HepG2 (cell line): ENCODE results near the gene NTMT1. TPM values are rescaled to one million over a fixed set of nuclear protein-coding genes. Genes with fewer than 3 reads are reported as not detected.

Experiments used
- CEBPG ChIP-seq: IDR thresholded peaks from 2 replicates; pipeline ENCODE4 v1.6.1; 2016
- GATA4 ChIP-seq: sonication (generic); IDR thresholded peaks from 2 replicates; pipeline ENCODE4 v1.6.1; 2016; ENCODE audit warnings: antibody characterized with exemption, low read depth, borderline replicate concordance
- NCOR1 ChIP-seq: fragments of 200-600 bp; sonication (generic); IDR thresholded peaks from 2 replicates; pipeline ENCODE4 v1.7.0; 2017; ENCODE audit warnings: antibody characterized with exemption, low read length, borderline replicate concordance
- RFXAP ChIP-seq: sonication (generic); formaldehyde crosslinking; IDR thresholded peaks from 2 replicates; pipeline ENCODE4 v1.4.0; 2020; ENCODE audit warnings: missing genetic modification reagents, borderline replicate concordance
- SATB2 ChIP-seq: sonication (generic); formaldehyde crosslinking; IDR thresholded peaks from 2 replicates; pipeline ENCODE4 v1.5.0; 2020; ENCODE audit warnings: missing genetic modification reagents
- YEATS4 ChIP-seq: sonication (generic); formaldehyde crosslinking; IDR thresholded peaks from 2 replicates; pipeline ENCODE4 v1.4.0; 2020; ENCODE audit warnings: missing genetic modification reagents, borderline replicate concordance
- ZNF207 ChIP-seq: fragments of 450-650 bp; IDR thresholded peaks from 2 replicates; pipeline ENCODE4 v1.6.1; 2016; ENCODE audit warnings: antibody characterized with exemption, borderline replicate concordance
- ZNF607 ChIP-seq: sonication (generic); formaldehyde crosslinking; IDR thresholded peaks from 2 replicates; pipeline ENCODE4 v1.5.1; 2020; ENCODE audit warnings: missing genetic modification reagents, mild to moderate bottlenecking, borderline replicate concordance
- ZSCAN25 ChIP-seq: sonication (generic); formaldehyde crosslinking; IDR thresholded peaks from 2 replicates; pipeline ENCODE4 v1.8.0; 2022; ENCODE audit warnings: mild to moderate bottlenecking, missing genetic modification reagents
- polyA plus RNA-seq, 8 experiments: library from polyadenylated mRNA; depleted of rRNA in 3 of 8; stranded (reverse) in 7 of 8; unstranded in 1 of 8; fragments of >200 nt; fragmentation: Illumina TruSeq in 4 of 8; extraction: Trizol in 4 of 8; gene quantifications; 2 replicates each; pipeline versions ENCODE4 v1.2.1 to v1.2.3, GENCODE V29; 2011 to 2016; ENCODE audit warnings: low read depth in 4 of 8, missing spikeins in 1 of 8, mixed read lengths in 1 of 8; ENCODE audit not compliant: insufficient read depth in 1 of 8
- total RNA-seq, 5 experiments: library from RNA; depleted of rRNA; stranded (reverse); fragments of >200 nt; fragmentation: Illumina TruSeq; extraction: Trizol; gene quantifications; 2 replicates each; pipeline ENCODE4 v1.2.3, GENCODE V29; 2016; ENCODE audit warnings: low read depth in 1 of 5
- TF ChIP-seq, protein P1 (sequence below), 2 experiments: sonication (generic) in 1 of 2; formaldehyde crosslinking in 1 of 2; IDR thresholded peaks; 2 replicates each; pipeline versions ENCODE4 v1.6.1 to v1.9.0; 2014 to 2022; ENCODE audit warnings: antibody characterized with exemption in 1 of 2, borderline replicate concordance in 1 of 2, inconsistent platforms in 1 of 2, low read depth in 1 of 2, missing genetic modification reagents in 1 of 2
- TF ChIP-seq, protein P2 (sequence below), 2 experiments: IDR thresholded peaks; 2 replicates each; pipeline ENCODE4 v1.6.1; 2011 to 2012; ENCODE audit warnings: low read length in 2 of 2, borderline replicate concordance in 1 of 2, low read depth in 1 of 2, mild to moderate bottlenecking in 1 of 2, moderate library complexity in 1 of 2
- TF ChIP-seq, protein P3 (sequence below): sonication (generic); formaldehyde crosslinking; IDR thresholded peaks from 2 replicates; pipeline ENCODE4; 2020; ENCODE audit warnings: missing genetic modification reagents, mild to moderate bottlenecking, borderline replicate concordance
- TF ChIP-seq, protein P4 (sequence below): sonication (generic); formaldehyde crosslinking; IDR thresholded peaks from 2 replicates; pipeline ENCODE4 v1.5.1; 2020; ENCODE audit warnings: mild to moderate bottlenecking, moderate library complexity, missing genetic modification reagents

NTMT1 gene
- total and polyA plus RNA-seq, 2 of the 13 experiments (the other 11 are each of a cell fraction or from before 2014, with no cell fraction given), result 49.1 to 53.8 TPM

DNA sequence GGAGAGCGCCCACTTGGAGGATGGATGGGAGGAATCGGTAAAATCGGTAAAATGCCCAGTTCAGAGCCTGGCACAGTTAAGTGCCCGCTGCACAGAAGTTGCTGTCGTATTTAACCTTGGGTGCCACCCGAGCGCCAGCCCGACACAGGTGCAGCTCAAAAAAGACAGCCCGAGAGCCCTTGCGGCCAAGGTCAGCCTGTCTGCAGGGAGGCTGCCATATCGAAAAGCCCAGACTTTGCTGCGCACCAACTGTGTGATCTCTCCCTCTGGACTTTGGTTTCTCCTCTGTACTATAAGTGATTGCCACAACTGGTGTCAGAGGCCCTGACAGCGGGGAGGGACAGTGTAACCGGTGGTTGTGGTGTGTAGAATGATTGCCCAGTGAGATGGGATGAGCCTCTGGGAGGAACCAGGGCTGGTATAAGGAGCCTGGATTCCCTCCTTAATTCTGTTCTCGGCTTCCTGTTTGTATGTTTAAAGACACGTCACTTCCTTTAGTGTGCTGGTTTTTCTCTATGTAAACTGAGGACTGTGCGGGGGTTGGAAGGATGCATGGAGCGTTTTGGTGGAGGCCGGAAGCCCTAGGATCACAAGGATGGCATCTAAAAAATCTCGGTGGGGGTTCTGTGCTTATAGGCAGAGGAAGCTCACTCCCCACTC lies 792 bp downstream of the NTMT1 start (continued):
- TF ChIP-seq, protein P1, sequence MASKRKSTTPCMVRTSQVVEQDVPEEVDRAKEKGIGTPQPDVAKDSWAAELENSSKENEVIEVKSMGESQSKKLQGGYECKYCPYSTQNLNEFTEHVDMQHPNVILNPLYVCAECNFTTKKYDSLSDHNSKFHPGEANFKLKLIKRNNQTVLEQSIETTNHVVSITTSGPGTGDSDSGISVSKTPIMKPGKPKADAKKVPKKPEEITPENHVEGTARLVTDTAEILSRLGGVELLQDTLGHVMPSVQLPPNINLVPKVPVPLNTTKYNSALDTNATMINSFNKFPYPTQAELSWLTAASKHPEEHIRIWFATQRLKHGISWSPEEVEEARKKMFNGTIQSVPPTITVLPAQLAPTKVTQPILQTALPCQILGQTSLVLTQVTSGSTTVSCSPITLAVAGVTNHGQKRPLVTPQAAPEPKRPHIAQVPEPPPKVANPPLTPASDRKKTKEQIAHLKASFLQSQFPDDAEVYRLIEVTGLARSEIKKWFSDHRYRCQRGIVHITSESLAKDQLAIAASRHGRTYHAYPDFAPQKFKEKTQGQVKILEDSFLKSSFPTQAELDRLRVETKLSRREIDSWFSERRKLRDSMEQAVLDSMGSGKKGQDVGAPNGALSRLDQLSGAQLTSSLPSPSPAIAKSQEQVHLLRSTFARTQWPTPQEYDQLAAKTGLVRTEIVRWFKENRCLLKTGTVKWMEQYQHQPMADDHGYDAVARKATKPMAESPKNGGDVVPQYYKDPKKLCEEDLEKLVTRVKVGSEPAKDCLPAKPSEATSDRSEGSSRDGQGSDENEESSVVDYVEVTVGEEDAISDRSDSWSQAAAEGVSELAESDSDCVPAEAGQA (IDR thresholded peaks at IDR 0.05; ENCODE audit: low read depth), result 0 out of 2 replicates have a peak, but pooled peaks have one; percentile 9
- TF ChIP-seq, protein P1 (CRISPR knock-in tag; IDR thresholded peaks at IDR 0.05; ENCODE audit: borderline replicate concordance), result 0 out of 2 replicates have a peak, but pooled peaks have one; percentile 30
- TF ChIP-seq ZSCAN25 (CRISPR knock-in tag), result peak; percentile 45; the same call in 1 of the 2 replicates
- TF ChIP-seq, protein P2, sequence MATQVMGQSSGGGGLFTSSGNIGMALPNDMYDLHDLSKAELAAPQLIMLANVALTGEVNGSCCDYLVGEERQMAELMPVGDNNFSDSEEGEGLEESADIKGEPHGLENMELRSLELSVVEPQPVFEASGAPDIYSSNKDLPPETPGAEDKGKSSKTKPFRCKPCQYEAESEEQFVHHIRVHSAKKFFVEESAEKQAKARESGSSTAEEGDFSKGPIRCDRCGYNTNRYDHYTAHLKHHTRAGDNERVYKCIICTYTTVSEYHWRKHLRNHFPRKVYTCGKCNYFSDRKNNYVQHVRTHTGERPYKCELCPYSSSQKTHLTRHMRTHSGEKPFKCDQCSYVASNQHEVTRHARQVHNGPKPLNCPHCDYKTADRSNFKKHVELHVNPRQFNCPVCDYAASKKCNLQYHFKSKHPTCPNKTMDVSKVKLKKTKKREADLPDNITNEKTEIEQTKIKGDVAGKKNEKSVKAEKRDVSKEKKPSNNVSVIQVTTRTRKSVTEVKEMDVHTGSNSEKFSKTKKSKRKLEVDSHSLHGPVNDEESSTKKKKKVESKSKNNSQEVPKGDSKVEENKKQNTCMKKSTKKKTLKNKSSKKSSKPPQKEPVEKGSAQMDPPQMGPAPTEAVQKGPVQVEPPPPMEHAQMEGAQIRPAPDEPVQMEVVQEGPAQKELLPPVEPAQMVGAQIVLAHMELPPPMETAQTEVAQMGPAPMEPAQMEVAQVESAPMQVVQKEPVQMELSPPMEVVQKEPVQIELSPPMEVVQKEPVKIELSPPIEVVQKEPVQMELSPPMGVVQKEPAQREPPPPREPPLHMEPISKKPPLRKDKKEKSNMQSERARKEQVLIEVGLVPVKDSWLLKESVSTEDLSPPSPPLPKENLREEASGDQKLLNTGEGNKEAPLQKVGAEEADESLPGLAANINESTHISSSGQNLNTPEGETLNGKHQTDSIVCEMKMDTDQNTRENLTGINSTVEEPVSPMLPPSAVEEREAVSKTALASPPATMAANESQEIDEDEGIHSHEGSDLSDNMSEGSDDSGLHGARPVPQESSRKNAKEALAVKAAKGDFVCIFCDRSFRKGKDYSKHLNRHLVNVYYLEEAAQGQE (IDR thresholded peaks at IDR 0.05; ENCODE audit: borderline replicate concordance in 1 of 2, low read depth in 1 of 2, low read length in 2 of 2), result no peak
- peak; percentile 82 for TF ChIP-seq YEATS4
- TF ChIP-seq, protein P3, sequence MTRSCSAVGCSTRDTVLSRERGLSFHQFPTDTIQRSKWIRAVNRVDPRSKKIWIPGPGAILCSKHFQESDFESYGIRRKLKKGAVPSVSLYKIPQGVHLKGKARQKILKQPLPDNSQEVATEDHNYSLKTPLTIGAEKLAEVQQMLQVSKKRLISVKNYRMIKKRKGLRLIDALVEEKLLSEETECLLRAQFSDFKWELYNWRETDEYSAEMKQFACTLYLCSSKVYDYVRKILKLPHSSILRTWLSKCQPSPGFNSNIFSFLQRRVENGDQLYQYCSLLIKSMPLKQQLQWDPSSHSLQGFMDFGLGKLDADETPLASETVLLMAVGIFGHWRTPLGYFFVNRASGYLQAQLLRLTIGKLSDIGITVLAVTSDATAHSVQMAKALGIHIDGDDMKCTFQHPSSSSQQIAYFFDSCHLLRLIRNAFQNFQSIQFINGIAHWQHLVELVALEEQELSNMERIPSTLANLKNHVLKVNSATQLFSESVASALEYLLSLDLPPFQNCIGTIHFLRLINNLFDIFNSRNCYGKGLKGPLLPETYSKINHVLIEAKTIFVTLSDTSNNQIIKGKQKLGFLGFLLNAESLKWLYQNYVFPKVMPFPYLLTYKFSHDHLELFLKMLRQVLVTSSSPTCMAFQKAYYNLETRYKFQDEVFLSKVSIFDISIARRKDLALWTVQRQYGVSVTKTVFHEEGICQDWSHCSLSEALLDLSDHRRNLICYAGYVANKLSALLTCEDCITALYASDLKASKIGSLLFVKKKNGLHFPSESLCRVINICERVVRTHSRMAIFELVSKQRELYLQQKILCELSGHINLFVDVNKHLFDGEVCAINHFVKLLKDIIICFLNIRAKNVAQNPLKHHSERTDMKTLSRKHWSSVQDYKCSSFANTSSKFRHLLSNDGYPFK, result no peak; the same call in 1 of the 2 replicates
- TF ChIP-seq, protein P4, sequence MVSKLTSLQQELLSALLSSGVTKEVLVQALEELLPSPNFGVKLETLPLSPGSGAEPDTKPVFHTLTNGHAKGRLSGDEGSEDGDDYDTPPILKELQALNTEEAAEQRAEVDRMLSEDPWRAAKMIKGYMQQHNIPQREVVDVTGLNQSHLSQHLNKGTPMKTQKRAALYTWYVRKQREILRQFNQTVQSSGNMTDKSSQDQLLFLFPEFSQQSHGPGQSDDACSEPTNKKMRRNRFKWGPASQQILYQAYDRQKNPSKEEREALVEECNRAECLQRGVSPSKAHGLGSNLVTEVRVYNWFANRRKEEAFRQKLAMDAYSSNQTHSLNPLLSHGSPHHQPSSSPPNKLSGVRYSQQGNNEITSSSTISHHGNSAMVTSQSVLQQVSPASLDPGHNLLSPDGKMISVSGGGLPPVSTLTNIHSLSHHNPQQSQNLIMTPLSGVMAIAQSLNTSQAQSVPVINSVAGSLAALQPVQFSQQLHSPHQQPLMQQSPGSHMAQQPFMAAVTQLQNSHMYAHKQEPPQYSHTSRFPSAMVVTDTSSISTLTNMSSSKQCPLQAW (CRISPR knock-in tag), result 0 out of 2 replicates have a peak, but pooled peaks have one; percentile 20
- no peak for TF ChIP-seq GATA4
- TF ChIP-seq CEBPG (CRISPR knock-in tag), result peak; percentile 66
- TF ChIP-seq NCOR1, result peak; percentile 38; the same call in 1 of the 2 replicates
- no peak for TF ChIP-seq RFXAP (CRISPR knock-in tag)
- TF ChIP-seq SATB2 (CRISPR knock-in tag), result 0 out of 2 replicates have a peak, but pooled peaks have one; percentile 70
- no peak for TF ChIP-seq ZNF207
- TF ChIP-seq ZNF607 (CRISPR knock-in tag), result no peak
